ENCODE data around the gene CRTAC1. TPM values are rescaled to one million over a fixed set of nuclear protein-coding genes. Genes with fewer than 3 reads are reported as not detected.

The CRTAC1 gene
- polyA plus RNA-seq, 3 donors, result not detected

DNA sequence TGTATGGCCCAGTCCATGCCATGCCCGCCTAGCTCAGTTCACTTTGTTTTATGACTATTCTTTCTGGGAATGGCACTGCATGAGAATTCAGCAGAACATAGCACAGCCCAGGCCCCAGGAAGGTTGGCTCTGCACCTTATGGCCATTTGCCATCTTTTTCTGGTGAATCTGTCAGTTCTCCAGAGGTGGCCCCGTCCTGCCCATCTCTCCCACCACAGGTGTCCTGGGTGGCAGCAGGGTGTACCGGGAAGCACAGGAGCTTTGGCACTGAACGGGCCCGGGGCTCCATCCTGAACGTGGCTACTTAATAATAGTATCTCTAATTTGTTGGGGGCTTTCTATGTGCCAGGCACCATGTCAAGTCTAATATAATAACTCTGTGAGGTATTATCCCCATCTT, 156.1 kb downstream of the CRTAC1 start:
- Mint-ChIP-seq H3K9me3 (peaks cover 0 to 3% (median 0%) of the 10 kb centered on the region in 7 donors), H3K36me3 (no peaks in the 10 kb centered on the region), H3K4me3 (no peak overlapping the region), H3K4me1 (peaks cover 4% of the 10 kb centered on the region), H3K27me3 (ENCODE audit: low read depth in 3 of 3) (peaks cover 5 to 21% (median 11%) of the 10 kb centered on the region in 3 donors), H3K27ac (no peak overlapping the region)
- TF ChIP-seq, protein P1, sequence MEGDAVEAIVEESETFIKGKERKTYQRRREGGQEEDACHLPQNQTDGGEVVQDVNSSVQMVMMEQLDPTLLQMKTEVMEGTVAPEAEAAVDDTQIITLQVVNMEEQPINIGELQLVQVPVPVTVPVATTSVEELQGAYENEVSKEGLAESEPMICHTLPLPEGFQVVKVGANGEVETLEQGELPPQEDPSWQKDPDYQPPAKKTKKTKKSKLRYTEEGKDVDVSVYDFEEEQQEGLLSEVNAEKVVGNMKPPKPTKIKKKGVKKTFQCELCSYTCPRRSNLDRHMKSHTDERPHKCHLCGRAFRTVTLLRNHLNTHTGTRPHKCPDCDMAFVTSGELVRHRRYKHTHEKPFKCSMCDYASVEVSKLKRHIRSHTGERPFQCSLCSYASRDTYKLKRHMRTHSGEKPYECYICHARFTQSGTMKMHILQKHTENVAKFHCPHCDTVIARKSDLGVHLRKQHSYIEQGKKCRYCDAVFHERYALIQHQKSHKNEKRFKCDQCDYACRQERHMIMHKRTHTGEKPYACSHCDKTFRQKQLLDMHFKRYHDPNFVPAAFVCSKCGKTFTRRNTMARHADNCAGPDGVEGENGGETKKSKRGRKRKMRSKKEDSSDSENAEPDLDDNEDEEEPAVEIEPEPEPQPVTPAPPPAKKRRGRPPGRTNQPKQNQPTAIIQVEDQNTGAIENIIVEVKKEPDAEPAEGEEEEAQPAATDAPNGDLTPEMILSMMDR (IDR thresholded peaks at IDR 0.05), result no peak
- peaks cover 2% of the 10 kb centered on the region in 2 donors for H3K27me3 ChIP-seq (ENCODE audit: control insufficient read depth in 2 of 2, insufficient read depth in 2 of 2, low read length in 2 of 2)
- no peak overlapping the region for H3K4me2 ChIP-seq (replicated peaks; ENCODE audit: extremely low read depth, low read length, poor library complexity, severe bottlenecking)
- intact Hi-C loops (cut with micrococcal nuclease), result no loop called here
- no peaks in the 10 kb centered on the region for H3K79me2 ChIP-seq (ENCODE audit: insufficient read depth, low read length)
- no peak overlapping the region for H2AFZ ChIP-seq (ENCODE audit: insufficient read depth, low read depth, low read length, poor library complexity, severe bottlenecking)
- no peak for DNase-seq
- no peaks in the 10 kb centered on the region for H4K20me1 ChIP-seq (ENCODE audit: insufficient read depth, low read length)
- 64% methylated on average over 1 of the region's 6 CpGs for WGBS (ENCODE audit: insufficient coverage)
- no peak overlapping the region for H3K4me3 ChIP-seq (replicated peaks in 1 of 3; ENCODE audit: low read depth in 2 of 3, low read length in 3 of 3)
- H3K4me1 ChIP-seq (ENCODE audit: control insufficient read depth in 1 of 2, insufficient read depth in 2 of 2, low read length in 2 of 2), result peaks cover 0 to 2% of the 10 kb centered on the region in 2 donors
- no peak overlapping the region for H3K9ac ChIP-seq (ENCODE audit: insufficient read depth, low read length, poor library complexity, severe bottlenecking)
- H3K9me3 ChIP-seq (replicated peaks in 1 of 2; ENCODE audit: control insufficient read depth in 1 of 2, insufficient read depth in 1 of 2, low read length in 2 of 2), result no peaks in the 10 kb centered on the region
- no peak overlapping the region for H3K27ac ChIP-seq (ENCODE audit: low read depth in 1 of 2, low read length in 2 of 2)
- H3K36me3 ChIP-seq (replicated peaks in 1 of 2; ENCODE audit: control insufficient read depth in 1 of 2, insufficient read depth in 2 of 2, low read length in 2 of 2), result no peaks in the 10 kb centered on the region

DNA sequence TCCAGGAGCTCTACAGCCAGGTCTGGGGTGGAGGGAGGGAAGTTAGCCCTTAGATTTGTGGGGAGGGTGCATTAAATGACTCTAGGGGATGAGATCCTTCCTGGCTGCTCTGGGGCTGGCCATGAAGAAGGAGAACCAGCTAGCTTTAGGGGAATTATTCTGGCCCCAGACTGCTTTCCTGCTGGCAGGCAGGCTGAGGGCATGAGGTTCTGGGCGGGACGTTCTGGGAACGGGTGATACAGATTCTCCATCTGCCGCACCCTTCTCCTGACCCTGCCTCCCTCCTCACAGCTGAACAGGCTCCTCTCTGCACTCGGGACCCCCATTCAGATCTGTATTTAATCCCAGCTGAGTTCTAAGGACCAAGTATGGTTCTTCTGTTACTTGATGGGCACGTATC, 156.9 kb downstream of the CRTAC1 start:
- H3K9ac ChIP-seq (ENCODE audit: insufficient read depth, low read length, poor library complexity, severe bottlenecking), result no peak overlapping the region
- H2AFZ ChIP-seq (ENCODE audit: insufficient read depth, low read depth, low read length, poor library complexity, severe bottlenecking), result no peak overlapping the region
- no peak overlapping the region for H3K4me3 ChIP-seq (replicated peaks in 1 of 3; ENCODE audit: low read depth in 2 of 3, low read length in 3 of 3)
- no peaks in the 10 kb centered on the region for H3K9me3 ChIP-seq (replicated peaks in 1 of 2; ENCODE audit: control insufficient read depth in 1 of 2, insufficient read depth in 1 of 2, low read length in 2 of 2)
- H3K36me3 Mint-ChIP-seq, result no peaks in the 10 kb centered on the region
- no peak overlapping the region for H3K4me2 ChIP-seq (replicated peaks; ENCODE audit: extremely low read depth, low read length, poor library complexity, severe bottlenecking)
- H3K4me1 Mint-ChIP-seq, result peaks cover 10% of the 10 kb centered on the region
- H3K4me1 ChIP-seq (ENCODE audit: control insufficient read depth in 1 of 2, insufficient read depth in 2 of 2, low read length in 2 of 2), result peaks cover 3 to 6% of the 10 kb centered on the region in 2 donors
- intact Hi-C loops (cut with micrococcal nuclease), result no loop called here
- H3K36me3 ChIP-seq (replicated peaks in 1 of 2; ENCODE audit: control insufficient read depth in 1 of 2, insufficient read depth in 2 of 2, low read length in 2 of 2), result no peaks in the 10 kb centered on the region
- no peak overlapping the region for H3K4me3 Mint-ChIP-seq
- H3K27me3 Mint-ChIP-seq (ENCODE audit: low read depth in 3 of 3), result peaks cover 5 to 21% (median 11%) of the 10 kb centered on the region in 3 donors
- peaks cover 2% of the 10 kb centered on the region in 2 donors for H3K27me3 ChIP-seq (ENCODE audit: control insufficient read depth in 2 of 2, insufficient read depth in 2 of 2, low read length in 2 of 2)
- TF ChIP-seq, protein P1 (IDR thresholded peaks at IDR 0.05), result no peak
- no peak overlapping the region for H3K27ac ChIP-seq (ENCODE audit: low read depth in 1 of 2, low read length in 2 of 2)
- H3K9me3 Mint-ChIP-seq, result no peaks in the 10 kb centered on the region
- H3K79me2 ChIP-seq (ENCODE audit: insufficient read depth, low read length), result no peaks in the 10 kb centered on the region
- H3K27ac Mint-ChIP-seq, result no peak overlapping the region
- no peak for DNase-seq
- H4K20me1 ChIP-seq (ENCODE audit: insufficient read depth, low read length), result no peaks in the 10 kb centered on the region
- WGBS (ENCODE audit: insufficient coverage), result 80% methylated on average over 6 of the region's 6 CpGs
